Erythroblast (primary cell): ENCODE measurements around the gene QPCT.

Experiments
- GATA1 ChIP-seq: IDR thresholded peaks from 2 replicates; pipeline ENCODE4 v1.6.1; 2011; ENCODE audit warnings: low read depth, mild to moderate bottlenecking, control low read depth, low read length, moderate library complexity
- POLR2A ChIP-seq: IDR thresholded peaks from 2 replicates; pipeline ENCODE4 v1.6.1; 2011; ENCODE audit warnings: mild to moderate bottlenecking, low read length

GRCh38 chr2:37322368-37322767, 22.1 kb upstream of the QPCT start:
- TF ChIP-seq POLR2A (no peak), GATA1 (no peak)
